Right lung (tissue), 5 donors: ENCODE results near the gene OBSL1. TPM values are rescaled to one million over a fixed set of nuclear protein-coding genes. Genes with fewer than 3 reads are reported as not detected.

Experiments used
- DNase-seq, 2 donors: peaks; one replicate each; pipeline ENCODE4 v3.0.0-alpha.2; 2013
- polyA plus RNA-seq, 5 donors: library from polyadenylated mRNA; unstranded; fragments of 120-200 nt; gene quantifications; one replicate each; pipeline versions ENCODE4 v1.2.1 to v1.2.3, GENCODE V29; 2013; ENCODE audit warnings: inconsistent platforms in 1 of 5, low replicate concordance in 1 of 5; ENCODE audit not compliant: insufficient read length in 5 of 5, insufficient read depth in 1 of 5

OBSL1 gene
- polyA plus RNA-seq, 5 donors: 102 to 150 (median 139) TPM

DNA sequence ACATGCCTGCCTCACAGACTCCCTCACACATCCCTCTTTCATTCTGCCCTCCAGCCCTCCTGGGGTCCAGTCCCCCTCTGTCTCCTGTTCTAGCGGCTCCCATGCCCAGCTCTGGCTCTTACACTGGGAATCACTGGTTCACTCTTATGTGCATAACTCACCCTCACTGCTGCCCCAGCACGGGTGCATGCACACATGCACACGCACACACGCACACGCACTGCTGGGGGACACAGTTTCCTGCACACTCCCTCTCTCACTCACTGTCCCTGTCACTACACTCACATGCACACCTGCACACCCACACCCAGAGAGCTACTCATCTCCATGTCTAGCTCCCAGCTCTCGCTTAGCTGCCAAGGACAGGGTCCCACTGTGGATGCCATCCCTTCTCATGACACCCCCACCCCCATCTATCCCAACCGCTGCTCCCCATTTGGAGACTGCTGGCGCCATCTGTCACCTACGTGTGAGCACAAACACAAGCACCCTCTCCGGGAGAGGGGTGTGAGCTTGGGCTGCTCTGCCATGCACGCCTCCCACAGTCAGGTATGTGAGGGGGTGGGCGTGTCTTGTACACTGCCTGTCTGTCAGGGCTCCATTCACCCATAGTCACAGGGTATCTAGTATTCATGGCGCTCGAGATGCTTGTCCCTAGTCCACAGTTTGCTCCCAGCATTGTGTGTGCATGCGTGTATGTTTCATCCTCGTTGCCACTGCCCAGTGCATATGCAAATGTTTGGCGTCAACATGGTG, 55.3 kb downstream of the OBSL1 start:
- no peak for DNase-seq

DNA sequence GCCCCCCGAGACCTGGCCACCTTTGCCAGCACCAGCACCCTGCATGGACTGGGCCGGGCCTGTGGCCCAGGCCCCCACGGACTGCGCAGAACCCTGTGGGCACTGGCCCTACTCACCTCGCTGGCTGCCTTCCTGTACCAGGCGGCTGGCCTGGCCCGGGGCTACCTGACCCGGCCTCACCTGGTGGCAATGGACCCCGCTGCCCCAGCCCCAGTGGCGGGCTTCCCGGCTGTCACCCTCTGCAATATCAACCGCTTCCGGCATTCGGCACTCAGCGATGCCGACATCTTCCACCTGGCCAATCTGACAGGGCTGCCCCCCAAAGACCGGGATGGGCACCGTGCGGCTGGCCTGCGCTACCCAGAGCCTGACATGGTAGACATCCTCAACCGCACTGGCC, 56.5 kb downstream of the OBSL1 start:
- DNase-seq: no peak

GRCh38 chr2:219514196-219514761, 57.1 kb downstream of the OBSL1 start, which contains the start of gene ASIC4:
Gene ASIC4, plus strand, starts transcription at chr2:219514482. Its CDS starts 243 bp downstream, at chr2:219514725.
- no peak for DNase-seq

GRCh38 chr2:219513787-219514186, 57.6 kb downstream of the OBSL1 start:
- DNase-seq: no peak

- no peak for DNase-seq
Observed at GRCh38 chr2:219512524-219513216, 58.7 kb downstream of the OBSL1 start.

DNA sequence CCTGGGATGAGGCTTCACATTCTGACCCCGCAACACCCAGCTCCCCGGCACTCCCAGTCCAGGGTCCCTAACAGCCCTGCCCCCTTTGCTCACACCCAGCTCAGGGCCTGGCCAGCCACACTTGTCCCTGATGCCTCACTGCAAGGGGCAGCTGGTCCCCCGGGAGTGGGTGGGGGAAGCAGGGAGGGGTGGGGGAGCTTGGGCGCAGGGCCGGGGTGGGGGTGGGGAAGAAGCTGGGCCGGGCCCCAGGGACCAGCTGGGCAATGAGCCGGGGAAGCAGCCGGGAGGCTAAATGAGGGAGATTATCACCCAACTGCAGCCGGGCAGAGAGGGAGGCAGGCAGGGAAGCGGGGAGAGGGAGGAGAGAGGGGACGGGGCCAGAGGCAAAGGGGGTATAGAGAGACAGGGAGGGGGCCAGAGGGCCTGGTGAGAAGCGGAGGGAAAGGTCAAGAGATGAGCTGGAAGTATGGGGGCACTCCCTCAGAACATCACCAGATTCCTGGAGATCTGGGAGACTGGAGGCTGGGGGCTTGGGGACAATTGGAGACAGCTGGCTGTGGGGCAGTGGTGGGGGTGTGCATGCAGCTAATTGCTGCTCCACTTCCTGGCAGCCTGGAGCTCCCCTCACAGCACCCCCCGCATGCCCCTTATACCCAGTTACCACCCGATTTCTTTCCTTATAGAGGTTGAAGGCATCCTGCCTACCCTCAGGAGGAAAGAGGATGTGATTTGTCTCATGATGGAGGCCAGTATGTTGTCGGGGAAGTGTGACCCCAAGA, 59.6 kb downstream of the OBSL1 start:
- DNase-seq: no peak

DNA sequence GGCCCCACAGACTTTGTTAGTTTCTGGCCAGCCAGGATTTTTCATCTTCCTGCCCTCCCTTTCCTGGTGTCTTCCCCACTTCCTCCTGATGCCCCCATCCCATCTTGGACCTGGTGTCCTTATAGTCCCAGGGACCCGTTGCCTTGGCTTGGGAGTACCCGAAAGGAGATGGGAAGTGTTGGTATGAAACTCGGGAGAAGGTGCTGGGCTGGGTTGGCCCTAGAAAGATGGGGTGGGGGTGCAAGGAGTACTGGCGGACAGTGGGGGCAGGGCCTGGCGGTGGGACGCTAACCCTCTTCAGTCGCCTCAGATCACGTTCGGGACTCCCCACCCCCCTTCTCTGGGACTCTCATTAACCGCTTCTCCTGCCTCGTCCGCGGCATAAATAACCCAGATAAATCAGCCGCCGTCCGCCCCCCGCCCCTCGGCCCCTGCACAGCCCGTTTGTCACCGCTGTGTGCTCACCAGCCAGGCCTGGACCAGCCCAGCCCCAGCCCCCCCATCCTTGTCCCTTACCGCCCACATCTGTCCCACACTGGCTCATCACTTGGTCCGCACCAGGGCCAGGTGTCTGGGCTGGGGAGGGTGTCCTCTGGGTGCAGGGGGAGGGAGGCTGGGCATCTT, 60.7 kb downstream of the OBSL1 start:
- no peak for DNase-seq

DNA sequence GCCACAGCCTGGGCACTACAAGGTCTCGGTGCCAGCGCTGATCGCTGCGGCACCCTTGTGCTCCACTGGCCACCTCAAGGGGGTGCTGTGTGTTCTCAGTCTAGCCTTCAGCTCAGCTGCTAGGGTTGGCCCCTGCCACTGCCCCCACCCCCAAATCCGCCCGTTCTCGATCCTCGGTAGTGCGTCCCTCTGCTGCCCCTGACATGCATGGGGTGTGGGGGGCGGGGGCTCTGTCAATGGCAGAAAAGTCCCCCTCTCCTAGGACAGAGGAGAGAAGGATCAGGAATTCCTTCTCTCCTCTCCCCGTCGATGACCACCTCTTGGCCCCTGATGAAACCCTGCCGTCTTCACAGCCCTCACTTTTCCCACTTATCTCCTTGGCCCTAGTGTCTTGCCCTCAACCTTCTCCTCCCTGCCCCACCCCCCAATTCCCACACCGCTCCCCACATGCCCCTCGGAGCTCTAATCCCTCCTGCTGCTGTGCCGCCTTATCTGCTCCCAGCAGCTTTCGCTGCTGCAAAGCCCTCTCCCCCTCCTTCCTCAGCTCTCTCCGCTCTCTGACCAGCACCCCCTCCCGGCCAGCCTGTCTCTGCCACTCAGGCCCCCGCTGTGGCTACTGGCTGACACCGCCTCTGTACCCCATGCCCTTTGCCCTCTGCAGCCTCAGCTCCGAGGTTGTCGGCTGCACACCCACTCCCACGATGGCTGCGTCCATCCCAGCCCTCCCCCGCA, 61.4 kb downstream of the OBSL1 start:
- no peak for DNase-seq

GRCh38 chr2:219508971-219509779, 62.2 kb downstream of the OBSL1 start:
- DNase-seq: no peak

DNA sequence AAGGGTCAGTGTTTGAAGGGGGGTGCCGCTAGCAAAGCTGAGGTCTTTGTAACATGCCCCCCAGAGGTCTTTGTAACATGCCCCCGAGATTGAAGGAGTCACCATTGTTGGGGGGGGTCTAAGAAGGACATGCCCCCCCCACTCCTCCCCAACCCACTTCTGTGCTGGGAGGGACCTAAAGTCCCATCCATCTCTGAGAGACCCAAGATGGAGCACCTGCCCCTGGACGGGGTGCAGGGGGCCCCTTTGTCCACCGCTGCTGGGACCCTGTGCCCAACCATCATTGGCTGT, 63.0 kb downstream of the OBSL1 start:
- no peak for DNase-seq

GRCh38 chr2:219507581-219508443, 63.5 kb downstream of the OBSL1 start:
- DNase-seq: no peak

DNA sequence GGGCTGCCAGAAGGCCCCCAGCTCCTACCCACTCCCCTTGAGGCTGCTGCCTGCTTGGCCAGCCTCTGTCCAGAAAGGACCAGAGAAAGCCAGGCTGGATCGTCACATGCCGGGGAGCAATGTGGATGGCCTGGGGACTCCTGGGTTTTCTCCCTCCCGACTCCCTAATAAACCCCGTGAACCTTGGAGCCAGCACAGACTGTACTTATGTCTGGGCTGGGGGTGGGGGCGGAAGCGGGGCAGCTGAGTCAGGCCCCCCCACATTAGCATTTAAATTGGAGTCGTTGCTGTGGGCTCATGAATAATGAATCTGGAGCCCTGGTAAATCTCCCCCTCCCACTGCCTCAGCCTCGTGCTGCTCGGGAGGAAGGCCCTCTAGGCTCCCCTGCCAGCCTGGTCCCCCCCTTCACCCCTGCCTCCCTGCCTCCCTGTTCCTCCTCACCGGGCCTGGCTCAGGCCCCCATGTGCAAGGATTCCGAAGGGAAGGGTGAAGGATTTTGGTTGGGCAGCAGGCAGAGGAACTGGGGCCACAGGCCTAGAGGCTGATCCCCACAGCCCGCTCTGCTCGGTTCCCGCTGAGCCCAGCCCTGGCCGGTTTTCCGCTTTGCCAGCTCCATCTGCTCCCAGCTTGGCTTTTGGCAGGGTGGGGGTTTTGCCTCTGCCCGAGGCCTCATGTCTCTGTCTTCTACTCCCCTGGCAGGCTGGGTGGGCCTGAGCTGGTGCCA, 64.4 kb downstream of the OBSL1 start:
- no peak for DNase-seq

- DNase-seq: no peak
Observed at GRCh38 chr2:219506153-219506801, 65.1 kb downstream of the OBSL1 start.

GRCh38 chr2:219505585-219505984, 65.8 kb downstream of the OBSL1 start:
- no peak for DNase-seq

DNA sequence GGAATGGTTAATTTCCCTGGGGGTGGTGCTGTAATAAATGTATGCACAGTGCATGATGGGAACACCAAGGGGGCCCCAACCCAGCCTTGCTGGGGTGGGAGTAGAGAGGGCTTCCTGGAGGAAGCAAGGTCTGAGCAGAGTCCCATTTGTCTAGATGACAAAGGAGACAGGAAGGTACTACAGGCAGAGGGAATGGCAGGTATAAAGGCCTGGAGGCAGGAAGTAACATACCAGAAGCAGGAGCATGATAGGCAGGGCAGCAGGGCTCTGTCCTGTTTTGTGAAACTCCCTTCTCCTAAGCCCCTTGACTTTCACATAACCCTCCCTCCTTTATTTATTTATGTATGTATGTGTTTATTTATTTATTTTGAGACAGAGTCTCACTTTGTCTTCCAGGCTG, 68.7 kb downstream of the OBSL1 start:
- no peak for DNase-seq

DNA sequence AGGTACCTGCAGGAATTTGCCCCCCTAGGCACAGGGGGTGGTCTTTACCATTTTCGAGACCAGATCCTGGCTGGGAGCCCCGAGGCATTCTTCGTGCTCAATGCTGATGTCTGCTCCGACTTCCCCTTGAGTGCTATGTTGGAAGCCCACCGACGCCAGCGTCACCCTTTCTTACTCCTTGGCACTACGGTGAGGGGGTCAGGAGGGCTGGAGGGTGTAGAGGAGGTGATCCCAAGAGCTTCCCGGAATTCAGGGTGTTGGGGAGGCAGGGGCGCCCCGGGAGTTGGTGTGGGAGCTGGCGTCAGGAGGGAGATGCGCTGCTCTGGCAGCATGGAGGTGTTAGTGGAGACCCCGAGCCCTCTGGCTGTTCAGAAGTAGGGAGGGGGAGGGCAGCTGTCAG, 69.5 kb downstream of the OBSL1 start:
- no peak for DNase-seq
